Epithelial cell of prostate (primary cell): ENCODE results near the gene KLK5.
A peak's percentile ranks its signal among the peaks of the same experiment; 100 is the strongest.

Source experiments
- DNase-seq: peaks from one replicate; pipeline ENCODE4 v3.0.0-alpha.2; 2011; ENCODE audit warnings: low read depth, low spot score
- H3K27ac ChIP-seq: fragments of 450-650 bp; 2 replicates; pipeline ENCODE4 v1.5.1; 2017; ENCODE audit warnings: mild to moderate bottlenecking

The KLK5 gene

DNA sequence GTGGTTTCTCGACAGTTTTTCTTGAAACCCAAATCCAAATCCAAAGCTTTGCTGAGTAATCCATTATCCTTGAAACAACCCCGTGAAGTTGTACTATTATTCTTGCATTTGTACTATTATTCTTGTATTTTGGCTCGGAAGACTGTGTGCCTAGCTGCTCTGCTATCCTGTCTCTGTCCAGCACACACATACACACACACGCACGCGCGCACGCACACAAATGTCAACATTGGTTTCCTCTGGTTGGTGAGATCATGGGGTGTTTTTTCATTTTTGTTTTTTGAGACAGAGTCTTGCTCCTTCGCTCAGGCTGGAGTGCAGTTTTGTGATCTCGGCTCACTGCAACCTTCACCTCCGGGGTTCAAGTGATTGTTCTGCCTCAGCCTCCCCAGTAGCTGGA, 26.7 kb downstream of the KLK5 start:
- H3K27ac ChIP-seq, result peak overlapping the region; percentile 49
- DNase-seq, result no peak

DNA sequence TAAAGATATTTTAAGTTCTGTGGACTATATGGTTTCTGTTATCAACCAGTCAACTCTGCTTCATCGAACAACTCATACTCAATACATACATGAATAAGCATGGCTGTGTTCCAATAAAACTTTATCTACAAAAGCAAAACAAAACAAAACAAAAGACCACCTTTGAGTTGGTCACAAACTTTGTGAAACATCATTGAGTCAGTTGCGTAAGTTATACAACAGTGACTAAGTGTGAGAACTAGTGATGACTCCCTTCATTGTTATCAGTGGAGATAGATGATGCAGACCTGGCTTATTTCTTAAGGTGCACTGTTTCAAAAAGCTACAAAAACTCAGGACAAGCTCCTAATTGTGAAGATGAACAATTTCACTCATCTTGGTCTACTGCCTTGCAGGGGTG, 27.1 kb downstream of the KLK5 start:
- peak overlapping the region; percentile 49 for H3K27ac ChIP-seq
- no peak for DNase-seq

DNA sequence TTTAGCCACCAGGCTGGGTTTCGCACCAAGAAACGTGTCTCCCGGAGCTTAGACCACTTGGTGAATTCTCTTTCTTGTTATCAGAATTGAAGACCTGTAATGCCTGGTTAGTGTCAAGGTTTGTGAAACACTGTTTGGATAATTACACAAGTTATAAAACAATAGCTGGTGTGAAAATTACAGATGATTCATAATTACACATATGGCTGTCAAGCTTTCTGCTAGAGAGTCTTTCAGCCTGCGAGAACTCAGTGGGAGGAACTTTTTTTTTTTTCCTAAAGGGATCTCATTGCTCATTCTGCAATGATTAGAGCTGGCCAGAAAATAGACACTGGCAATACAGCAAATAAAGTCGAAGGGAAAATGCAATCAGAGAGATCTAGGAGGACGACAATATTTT, 28.3 kb downstream of the KLK5 start:
- H3K27ac ChIP-seq, result peak overlapping the region; percentile 49

GRCh38 chr19:50922317-50922853, 30.5 kb downstream of the KLK5 start:
- no peak for DNase-seq
- no peak overlapping the region for H3K27ac ChIP-seq

More for the DNA sequence above, 28.3 kb downstream of the KLK5 start:
- DNase-seq, result no peak

- no peak overlapping the region for H3K27ac ChIP-seq
- no peak for DNase-seq
Observed at GRCh38 chr19:50921426-50922316, 31.2 kb downstream of the KLK5 start.

- H3K27ac ChIP-seq, result no peak overlapping the region
- no peak for DNase-seq
Observed at GRCh38 chr19:50916069-50916468, 36.8 kb downstream of the KLK5 start.

GRCh38 chr19:50912727-50913716, 39.8 kb downstream of the KLK5 start:
- H3K27ac ChIP-seq, result no peak overlapping the region
- DNase-seq, result no peak

GRCh38 chr19:50912102-50912599, 40.7 kb downstream of the KLK5 start:
- no peak overlapping the region for H3K27ac ChIP-seq
- no peak for DNase-seq

GRCh38 chr19:50911206-50912101, 41.4 kb downstream of the KLK5 start, which contains the start of gene KLK4:
TSS of gene KLK4 (minus strand) at chr19:50911395. CDS start at chr19:50910738, 657 bp downstream.
- DNase-seq, result no peak
- H3K27ac ChIP-seq, result no peak within 1 kb of the TSS

DNA sequence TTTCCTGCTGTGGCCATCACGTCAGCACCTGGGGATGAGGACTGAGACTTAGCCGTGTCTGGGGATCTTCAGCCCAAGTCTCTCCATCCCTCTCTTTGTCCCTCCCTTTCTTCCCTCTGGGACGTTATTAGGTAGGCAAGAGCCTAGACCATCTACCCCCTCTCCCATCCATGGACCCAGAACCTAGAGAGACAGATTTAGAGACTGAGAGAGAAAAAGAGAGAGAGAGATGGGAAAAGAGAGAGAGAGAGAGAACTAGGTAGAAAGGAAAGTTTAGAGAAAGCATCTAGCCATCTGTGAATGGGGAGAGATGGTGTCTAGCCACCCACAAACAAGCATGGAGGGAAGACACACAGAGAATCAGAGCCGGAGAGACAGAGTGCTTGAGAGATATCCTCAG, 42.1 kb downstream of the KLK5 start:
- H3K27ac ChIP-seq, result no peak overlapping the region
- DNase-seq, result no peak

- DNase-seq, result no peak
- no peak overlapping the region for H3K27ac ChIP-seq
Observed at GRCh38 chr19:50909240-50910070, 43.4 kb downstream of the KLK5 start.

DNA sequence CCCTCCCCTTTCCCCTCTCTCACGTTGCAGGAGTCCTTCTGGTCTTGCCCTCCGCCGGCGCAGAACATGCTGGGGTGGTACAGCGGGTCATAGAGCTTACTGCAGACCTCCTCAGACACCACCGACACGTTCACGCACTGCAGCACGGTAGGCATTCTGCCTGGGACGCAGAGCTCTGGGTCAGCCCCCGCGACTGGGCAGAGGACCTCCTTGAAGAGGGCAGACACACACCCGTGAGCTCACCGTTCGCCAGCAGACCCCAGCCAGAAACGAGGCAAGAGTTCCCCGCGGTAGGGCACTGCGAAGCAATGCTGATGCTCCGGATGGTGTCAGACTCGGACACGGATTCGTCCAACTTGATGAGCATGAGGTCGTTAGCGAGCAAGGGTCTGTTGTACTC, 44.5 kb downstream of the KLK5 start:
- H3K27ac ChIP-seq, result no peak overlapping the region
- no peak for DNase-seq

DNA sequence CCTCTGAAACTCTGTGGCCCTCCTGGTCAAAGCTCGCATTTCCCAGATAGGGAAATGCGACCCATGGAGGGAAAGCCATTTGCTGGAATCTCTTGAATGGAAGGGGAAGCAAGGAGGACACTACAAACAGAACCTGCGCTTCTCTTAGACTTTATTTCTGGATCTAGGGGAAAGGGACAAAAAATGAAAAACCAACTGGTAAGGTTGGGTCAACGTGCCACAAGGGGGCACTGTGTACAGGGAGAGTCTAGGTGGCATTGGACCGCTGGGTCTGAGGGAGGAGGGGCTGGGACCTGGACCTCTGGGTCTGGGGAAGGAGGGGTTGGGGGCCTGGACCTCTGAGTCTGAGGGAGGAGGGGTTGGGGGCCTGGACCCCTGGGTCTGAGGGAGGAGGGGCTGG, 46.6 kb downstream of the KLK5 start:
- no peak overlapping the region for H3K27ac ChIP-seq

DNA sequence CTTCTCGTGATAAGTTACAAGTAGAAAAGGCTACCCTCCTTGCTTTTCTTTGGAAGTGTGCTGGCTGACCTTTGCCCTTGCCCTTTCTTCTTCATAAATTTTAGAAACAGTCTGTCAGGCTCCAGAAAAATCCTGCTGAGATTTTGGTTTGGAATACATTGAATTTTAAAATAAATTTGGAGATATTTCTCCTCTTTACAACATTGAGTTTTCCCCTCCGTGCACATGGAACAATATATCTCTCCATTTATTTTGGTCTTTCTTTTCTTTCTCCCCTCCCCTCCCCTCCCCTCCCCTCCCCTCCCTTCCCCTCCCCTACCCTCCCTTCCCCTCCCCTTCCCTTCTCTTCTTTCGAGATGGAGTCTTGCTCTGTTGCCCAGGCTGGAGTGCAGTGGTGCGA, 50.2 kb downstream of the KLK5 start:
- DNase-seq, result no peak
- no peak overlapping the region for H3K27ac ChIP-seq

More for the DNA sequence above, 46.6 kb downstream of the KLK5 start:
- no peak for DNase-seq

DNA sequence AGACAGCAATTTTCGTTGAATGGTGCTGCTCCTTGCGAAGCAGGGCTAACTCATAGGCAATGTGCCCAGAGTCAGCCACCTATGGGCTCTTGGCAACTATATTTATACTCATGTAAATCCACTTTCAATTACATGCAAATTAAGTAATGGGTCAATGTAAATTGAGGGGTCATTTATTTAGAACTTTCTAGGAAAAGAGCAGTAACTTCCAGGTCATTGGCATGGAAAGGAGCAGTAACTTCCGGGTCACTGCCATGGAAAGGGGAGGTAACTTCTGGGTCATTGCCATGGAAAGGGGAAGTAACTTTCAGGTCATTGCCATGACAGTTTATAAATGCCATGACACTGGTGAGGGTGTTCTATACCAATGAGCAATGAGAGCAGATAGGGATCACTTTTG, 53.3 kb downstream of the KLK5 start:
- no peak for DNase-seq
- H3K27ac ChIP-seq, result no peak overlapping the region

GRCh38 chr19:50898018-50898417, 54.8 kb downstream of the KLK5 start:
- H3K27ac ChIP-seq, result no peak overlapping the region
- no peak for DNase-seq

DNA sequence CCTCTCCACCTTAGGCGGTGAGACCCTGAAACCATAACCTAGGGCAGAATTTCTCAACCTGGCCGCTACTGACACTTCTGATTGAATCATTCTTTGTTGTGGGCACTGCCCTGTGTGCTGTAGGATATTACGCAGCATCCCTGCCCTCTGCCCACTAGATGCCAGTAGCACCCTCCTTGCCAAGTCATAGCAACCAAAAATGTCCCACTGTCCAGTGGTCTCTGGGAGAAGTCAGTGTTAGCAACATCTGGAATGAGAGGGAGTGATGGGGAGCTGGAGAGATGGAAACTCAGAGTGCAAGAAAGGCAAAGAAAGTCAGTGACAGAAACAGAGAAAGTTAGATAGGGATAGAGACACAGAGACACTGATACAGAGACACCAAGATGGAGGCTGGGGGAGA, 55.2 kb downstream of the KLK5 start:
- DNase-seq, result no peak

DNA sequence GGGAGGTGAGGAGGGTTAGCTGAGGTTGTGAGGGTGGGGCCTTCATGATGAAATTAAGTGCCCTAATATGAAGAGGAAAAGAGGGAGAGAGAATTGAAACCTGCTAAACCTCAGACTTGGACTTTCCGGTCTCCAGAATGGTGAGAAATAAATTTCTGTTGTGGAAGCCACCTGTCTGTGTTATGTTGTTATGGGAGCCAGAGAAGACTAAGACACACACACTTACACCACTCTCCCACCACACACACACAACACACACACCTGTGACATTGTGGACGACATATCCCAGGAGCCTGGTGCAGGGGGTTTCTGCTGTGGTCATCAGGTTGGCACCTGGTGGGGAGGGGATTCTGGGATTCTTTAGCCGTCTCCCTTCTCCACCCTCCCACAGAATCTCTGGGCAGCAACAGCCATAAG, 55.6 kb downstream of the KLK5 start:
- peak overlapping the region; percentile 63 for H3K27ac ChIP-seq
- no peak for DNase-seq

More for the DNA sequence above, 55.2 kb downstream of the KLK5 start:
- peak overlapping the region; percentile 63 for H3K27ac ChIP-seq
